ENCODE data around the gene OSBPL8.
"Not testable (repeated sequence)": the region's sequence is repeated elsewhere in the genome, so short reads cannot be mapped to it uniquely, and the experiment has no call there.

The OSBPL8 gene

GRCh38 chr12:76489737-76490136, 69.8 kb downstream of the OSBPL8 start:
- no peak overlapping the region for H3K4me3 ChIP-seq (ENCODE audit: control insufficient read depth, low read depth, low read length)
- no peak for TF ChIP-seq CTCF (conservative IDR thresholded peaks at IDR 0.05; ENCODE audit: control insufficient read depth, insufficient read depth, low read depth, low read length)
- peak; percentile 57 for DNase-seq (ENCODE audit: low read depth)

- no peak for DNase-seq (ENCODE audit: low read depth)
- no peak for TF ChIP-seq CTCF (conservative IDR thresholded peaks at IDR 0.05; ENCODE audit: control insufficient read depth, insufficient read depth, low read depth, low read length)
- H3K4me3 ChIP-seq (ENCODE audit: control insufficient read depth, low read depth, low read length): no peak overlapping the region
Measured at GRCh38 chr12:76486011-76486410, 73.6 kb downstream of the OSBPL8 start.

- no peak for DNase-seq (ENCODE audit: low read depth)
- no peak for TF ChIP-seq CTCF (conservative IDR thresholded peaks at IDR 0.05; ENCODE audit: control insufficient read depth, insufficient read depth, low read depth, low read length)
- H3K4me3 ChIP-seq (ENCODE audit: control insufficient read depth, low read depth, low read length): no peak overlapping the region
Measured at GRCh38 chr12:76480796-76481195, 78.8 kb downstream of the OSBPL8 start.

GRCh38 chr12:76478045-76478444, 81.5 kb downstream of the OSBPL8 start:
- no peak for DNase-seq (ENCODE audit: low read depth)
- H3K4me3 ChIP-seq (ENCODE audit: control insufficient read depth, low read depth, low read length): no peak overlapping the region
- TF ChIP-seq CTCF (conservative IDR thresholded peaks at IDR 0.05; ENCODE audit: control insufficient read depth, insufficient read depth, low read depth, low read length): no peak

- DNase-seq (ENCODE audit: low read depth): not testable (repeated sequence)
Measured at GRCh38 chr12:76472862-76473261, 86.7 kb downstream of the OSBPL8 start.

GRCh38 chr12:76471579-76471978, 88.0 kb downstream of the OSBPL8 start:
- no peak for TF ChIP-seq CTCF (conservative IDR thresholded peaks at IDR 0.05; ENCODE audit: control insufficient read depth, insufficient read depth, low read depth, low read length)

More at GRCh38 chr12:76472862-76473261, 86.7 kb downstream of the OSBPL8 start:
- H3K4me3 ChIP-seq (ENCODE audit: control insufficient read depth, low read depth, low read length): not testable (repeated sequence)

GRCh38 chr12:76470028-76470939, 89.3 kb downstream of the OSBPL8 start:
- DNase-seq (ENCODE audit: low read depth): peak; percentile 86
- no peak for TF ChIP-seq CTCF (conservative IDR thresholded peaks at IDR 0.05; ENCODE audit: control insufficient read depth, insufficient read depth, low read depth, low read length)
- no peak overlapping the region for H3K4me3 ChIP-seq (ENCODE audit: control insufficient read depth, low read depth, low read length)

More at GRCh38 chr12:76471579-76471978, 88.0 kb downstream of the OSBPL8 start:
- DNase-seq (ENCODE audit: low read depth): no peak
- no peak overlapping the region for H3K4me3 ChIP-seq (ENCODE audit: control insufficient read depth, low read depth, low read length)
